ENCODE data around the gene FBXW10.
"Not testable (repeated sequence)": the region's sequence is repeated elsewhere in the genome, so short reads cannot be mapped to it uniquely, and the experiment has no call there.

The FBXW10 gene

DNA sequence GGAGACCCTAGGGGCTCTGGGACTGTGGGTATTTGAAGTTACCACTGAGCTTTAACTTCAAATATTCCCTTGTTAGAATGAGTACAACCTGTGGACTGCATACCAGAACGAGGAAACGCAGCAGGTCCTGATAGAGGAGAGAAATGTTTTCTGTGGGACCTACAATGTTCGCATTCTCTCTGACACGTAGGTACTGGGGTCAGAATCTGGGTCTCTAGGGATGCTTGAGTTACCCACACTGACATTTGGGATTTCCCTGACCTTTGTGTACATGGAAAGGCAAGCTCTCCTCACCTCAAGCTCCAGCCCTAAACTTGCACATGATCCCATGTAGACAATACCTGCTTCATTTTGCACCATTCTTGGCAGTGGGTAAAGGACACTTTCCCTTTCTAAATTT, 12.1 kb downstream of the FBXW10 start:
- H4K91ac ChIP-seq (ENCODE audit: low read length); H3K18ac ChIP-seq (ENCODE audit: low read depth in 1 of 2, low read length in 2 of 2); H4K8ac ChIP-seq (ENCODE audit: low read length); H3K79me1 ChIP-seq (replicated peaks; ENCODE audit: low read length, poor library complexity, severe bottlenecking); H2AK5ac ChIP-seq (ENCODE audit: low read length, severe bottlenecking); H3K9me3 ChIP-seq (ENCODE audit: control insufficient read depth, low read length); H3K4me2 ChIP-seq (ENCODE audit: low read length, poor library complexity, severe bottlenecking); H2BK12ac ChIP-seq (ENCODE audit: low read length in 2 of 2); H3K4me3 ChIP-seq (ENCODE audit: insufficient read depth in 1 of 2, low read depth in 1 of 2, low read length in 2 of 2); H3K4me1 ChIP-seq (ENCODE audit: control insufficient read depth, insufficient read depth, low read depth, low read length); H2BK120ac ChIP-seq (ENCODE audit: low read depth, low read length); H3K36me3 ChIP-seq (ENCODE audit: control insufficient read depth in 1 of 2, insufficient read depth in 2 of 2, low read depth in 1 of 2, low read length in 2 of 2); H3K27me3 ChIP-seq (ENCODE audit: control insufficient read depth in 1 of 2, insufficient read depth in 1 of 2, low read length in 2 of 2); H3K23ac ChIP-seq (ENCODE audit: low read length in 2 of 2); H3K27ac ChIP-seq (ENCODE audit: low read length, poor library complexity, severe bottlenecking); H2BK15ac ChIP-seq (ENCODE audit: low read depth, poor library complexity, severe bottlenecking); H3K9ac ChIP-seq (ENCODE audit: low read length); H2AFZ ChIP-seq (ENCODE audit: low read depth, low read length); H2BK5ac ChIP-seq (ENCODE audit: low read depth, low read length, poor library complexity, severe bottlenecking); H3K4ac ChIP-seq (ENCODE audit: low read depth in 1 of 2, low read length in 2 of 2); DNase-seq; H3K14ac ChIP-seq (ENCODE audit: low read length in 2 of 2): not testable (repeated sequence)
- WGBS = 88% methylated on average over 2 of the region's 4 CpGs

DNA sequence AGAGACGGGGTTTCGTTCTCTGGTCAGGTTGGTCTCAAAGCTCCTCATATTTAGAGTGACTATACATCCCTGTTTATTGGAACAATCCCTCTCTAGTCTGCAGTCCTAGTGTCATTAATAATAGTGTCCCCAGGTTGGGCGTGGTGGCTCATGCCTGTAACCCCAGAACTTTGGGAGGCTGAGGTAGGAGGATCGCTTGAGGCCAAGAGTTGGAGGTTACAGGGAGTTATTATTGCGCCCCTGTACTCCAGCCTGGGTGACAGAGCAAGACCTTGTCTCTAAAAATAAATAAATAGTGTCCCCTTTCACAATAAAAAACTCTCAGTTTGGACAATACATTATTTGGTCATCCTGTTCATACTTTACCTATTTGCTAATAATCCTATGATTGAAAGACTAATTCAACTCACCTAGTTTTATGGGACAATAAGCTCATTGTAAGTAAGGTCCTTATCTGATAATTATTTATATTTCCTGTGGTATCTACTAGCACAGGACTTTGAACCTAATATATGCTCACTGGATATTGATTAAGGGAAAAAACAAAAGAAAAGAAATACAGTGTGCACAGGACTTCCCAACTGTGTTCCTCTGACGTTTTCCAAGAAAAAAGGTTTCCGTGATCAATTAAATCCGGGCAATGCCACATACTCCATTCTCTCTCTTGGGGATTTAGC, 13.7 kb downstream of the FBXW10 start:
- not testable (repeated sequence) for H3K4me2 ChIP-seq (ENCODE audit: low read length, poor library complexity, severe bottlenecking); H2BK15ac ChIP-seq (ENCODE audit: low read depth, poor library complexity, severe bottlenecking); H3K14ac ChIP-seq (ENCODE audit: low read length in 2 of 2); H3K79me1 ChIP-seq (replicated peaks; ENCODE audit: low read length, poor library complexity, severe bottlenecking); H3K4me1 ChIP-seq (ENCODE audit: control insufficient read depth, insufficient read depth, low read depth, low read length); H2AFZ ChIP-seq (ENCODE audit: low read depth, low read length); H2BK5ac ChIP-seq (ENCODE audit: low read depth, low read length, poor library complexity, severe bottlenecking); H3K4ac ChIP-seq (ENCODE audit: low read depth in 1 of 2, low read length in 2 of 2); DNase-seq; H3K9ac ChIP-seq (ENCODE audit: low read length); H3K9me3 ChIP-seq (ENCODE audit: control insufficient read depth, low read length); H3K4me3 ChIP-seq (ENCODE audit: insufficient read depth in 1 of 2, low read depth in 1 of 2, low read length in 2 of 2); H2AK5ac ChIP-seq (ENCODE audit: low read length, severe bottlenecking); H2BK120ac ChIP-seq (ENCODE audit: low read depth, low read length); H3K23ac ChIP-seq (ENCODE audit: low read length in 2 of 2); H4K91ac ChIP-seq (ENCODE audit: low read length); H3K27ac ChIP-seq (ENCODE audit: low read length, poor library complexity, severe bottlenecking); H3K18ac ChIP-seq (ENCODE audit: low read depth in 1 of 2, low read length in 2 of 2); H2BK12ac ChIP-seq (ENCODE audit: low read length in 2 of 2); H3K27me3 ChIP-seq (ENCODE audit: control insufficient read depth in 1 of 2, insufficient read depth in 1 of 2, low read length in 2 of 2); H4K8ac ChIP-seq (ENCODE audit: low read length); H3K36me3 ChIP-seq (ENCODE audit: control insufficient read depth in 1 of 2, insufficient read depth in 2 of 2, low read depth in 1 of 2, low read length in 2 of 2)
- 100% methylated on average over 5 of the region's 8 CpGs for WGBS

DNA sequence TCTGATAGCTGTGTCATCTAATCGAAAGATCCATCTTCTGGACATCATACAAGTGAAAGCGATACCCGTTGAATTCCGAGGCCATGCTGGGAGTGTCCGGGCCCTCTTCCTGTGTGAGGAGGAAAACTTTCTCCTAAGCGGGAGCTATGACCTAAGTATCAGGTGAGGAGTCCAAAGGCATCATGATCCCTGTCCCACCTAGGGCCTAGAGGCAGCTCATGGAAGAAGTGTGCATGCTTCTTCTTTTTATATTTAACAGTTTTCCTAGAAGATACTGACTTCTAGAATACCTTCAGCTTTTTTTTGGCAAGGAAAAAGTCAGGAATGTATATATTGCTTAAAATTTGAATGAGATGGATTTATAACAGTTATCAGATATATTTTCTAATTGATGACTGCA, 14.5 kb downstream of the FBXW10 start:
- H3K27ac ChIP-seq (ENCODE audit: low read length, poor library complexity, severe bottlenecking); H4K8ac ChIP-seq (ENCODE audit: low read length); H3K9me3 ChIP-seq (ENCODE audit: control insufficient read depth, low read length); H2BK15ac ChIP-seq (ENCODE audit: low read depth, poor library complexity, severe bottlenecking); H3K14ac ChIP-seq (ENCODE audit: low read length in 2 of 2); H3K4me3 ChIP-seq (ENCODE audit: insufficient read depth in 1 of 2, low read depth in 1 of 2, low read length in 2 of 2); H2BK5ac ChIP-seq (ENCODE audit: low read depth, low read length, poor library complexity, severe bottlenecking); DNase-seq; H3K4me2 ChIP-seq (ENCODE audit: low read length, poor library complexity, severe bottlenecking); H2AK5ac ChIP-seq (ENCODE audit: low read length, severe bottlenecking); H3K27me3 ChIP-seq (ENCODE audit: control insufficient read depth in 1 of 2, insufficient read depth in 1 of 2, low read length in 2 of 2); H3K23ac ChIP-seq (ENCODE audit: low read length in 2 of 2); H3K36me3 ChIP-seq (ENCODE audit: control insufficient read depth in 1 of 2, insufficient read depth in 2 of 2, low read depth in 1 of 2, low read length in 2 of 2); H4K91ac ChIP-seq (ENCODE audit: low read length); H3K4ac ChIP-seq (ENCODE audit: low read depth in 1 of 2, low read length in 2 of 2); H2BK120ac ChIP-seq (ENCODE audit: low read depth, low read length); H3K18ac ChIP-seq (ENCODE audit: low read depth in 1 of 2, low read length in 2 of 2); H2BK12ac ChIP-seq (ENCODE audit: low read length in 2 of 2); H2AFZ ChIP-seq (ENCODE audit: low read depth, low read length); H3K4me1 ChIP-seq (ENCODE audit: control insufficient read depth, insufficient read depth, low read depth, low read length); H3K9ac ChIP-seq (ENCODE audit: low read length); H3K79me1 ChIP-seq (replicated peaks; ENCODE audit: low read length, poor library complexity, severe bottlenecking): not testable (repeated sequence)
- WGBS = no CpG with 5 or more reads among the region's 6 CpGs

DNA sequence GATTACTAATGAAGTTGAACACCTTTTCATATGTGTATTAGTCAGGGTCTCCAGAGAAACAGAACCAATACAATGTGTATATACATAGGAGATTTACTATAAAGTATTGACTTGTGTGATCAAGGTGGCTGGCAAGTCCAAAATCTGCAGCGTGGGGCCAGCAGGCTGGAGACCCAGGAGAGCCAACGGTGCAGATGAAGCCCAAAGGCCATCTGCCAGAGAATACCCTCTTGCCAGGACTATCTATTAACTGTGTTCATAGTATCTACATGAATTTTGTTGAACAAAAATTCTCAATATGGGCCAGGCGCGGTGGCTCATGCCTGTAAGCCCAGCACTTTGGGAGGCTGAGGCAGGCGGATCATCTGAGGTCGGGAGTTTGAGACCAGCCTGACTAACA, 16.4 kb downstream of the FBXW10 start:
- not testable (repeated sequence) for H3K9ac ChIP-seq (ENCODE audit: low read length); H2AFZ ChIP-seq (ENCODE audit: low read depth, low read length); H3K9me3 ChIP-seq (ENCODE audit: control insufficient read depth, low read length); H3K14ac ChIP-seq (ENCODE audit: low read length in 2 of 2); H2BK5ac ChIP-seq (ENCODE audit: low read depth, low read length, poor library complexity, severe bottlenecking); H3K4me1 ChIP-seq (ENCODE audit: control insufficient read depth, insufficient read depth, low read depth, low read length); H3K4me2 ChIP-seq (ENCODE audit: low read length, poor library complexity, severe bottlenecking); H2AK5ac ChIP-seq (ENCODE audit: low read length, severe bottlenecking); H3K27ac ChIP-seq (ENCODE audit: low read length, poor library complexity, severe bottlenecking); H2BK120ac ChIP-seq (ENCODE audit: low read depth, low read length); H3K4ac ChIP-seq (ENCODE audit: low read depth in 1 of 2, low read length in 2 of 2); H3K4me3 ChIP-seq (ENCODE audit: insufficient read depth in 1 of 2, low read depth in 1 of 2, low read length in 2 of 2); H3K36me3 ChIP-seq (ENCODE audit: control insufficient read depth in 1 of 2, insufficient read depth in 2 of 2, low read depth in 1 of 2, low read length in 2 of 2); H2BK12ac ChIP-seq (ENCODE audit: low read length in 2 of 2); H3K23ac ChIP-seq (ENCODE audit: low read length in 2 of 2); H3K18ac ChIP-seq (ENCODE audit: low read depth in 1 of 2, low read length in 2 of 2); DNase-seq; H3K79me1 ChIP-seq (replicated peaks; ENCODE audit: low read length, poor library complexity, severe bottlenecking); H3K27me3 ChIP-seq (ENCODE audit: control insufficient read depth in 1 of 2, insufficient read depth in 1 of 2, low read length in 2 of 2); H2BK15ac ChIP-seq (ENCODE audit: low read depth, poor library complexity, severe bottlenecking); H4K91ac ChIP-seq (ENCODE audit: low read length); H4K8ac ChIP-seq (ENCODE audit: low read length)
- WGBS = 100% methylated on average over 2 of the region's 6 CpGs

Measured in mesenchymal stem cell (in vitro differentiated cells and primary cell).